ENCODE measurements around the gene CABYR. TPM values are rescaled to one million over a fixed set of nuclear protein-coding genes. Genes with fewer than 3 reads are reported as not detected.
A peak's percentile ranks its signal among the peaks of the same experiment; 100 is the strongest.

CABYR gene
- total RNA-seq, 4 donors from 2014 or later = 1.3 to 3.3 (median 2.5) TPM

DNA sequence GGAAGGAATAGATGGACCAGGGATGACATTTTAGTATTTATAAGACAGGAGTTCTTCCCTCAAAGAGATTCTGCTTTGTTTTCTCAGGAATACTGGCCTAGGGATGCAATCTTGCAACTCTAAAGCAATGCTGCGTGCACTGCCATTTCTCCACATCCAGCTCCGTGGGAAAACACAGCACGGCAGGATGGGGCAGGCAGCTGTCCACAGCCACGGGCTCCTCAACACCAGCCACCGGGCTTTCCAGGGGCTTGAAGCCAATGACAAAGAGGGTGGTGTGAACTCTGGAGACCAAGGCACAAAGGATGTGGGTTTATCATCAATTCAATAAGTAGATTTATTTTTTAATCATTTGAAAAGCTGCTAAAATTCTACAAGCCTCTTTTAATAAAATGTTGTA, 49.3 kb downstream of the CABYR start:
- 83% methylated on average over 5 of the region's 5 CpGs for WGBS
- Histone ChIP-seq H3K9me3 (no peaks in the 10 kb centered on the region), H3K27ac (replicated peaks in 1 of 4) (no peak overlapping the region), H3K4me1 (peaks cover 12 to 40% (median 20%) of the 10 kb centered on the region in 4 donors), H3K36me3 (peaks cover 0 to 11% (median 4%) of the 10 kb centered on the region in 4 donors), H3K27me3 (no peaks in the 10 kb centered on the region), H3K4me3 (no peak overlapping the region)
- no peak for DNase-seq (ENCODE audit: extremely low spot score)
- intact Hi-C loops (cut with DNase I) = no loop called here
- TF ChIP-seq POLR2AphosphoS5 (IDR thresholded peaks at IDR 0.05) = no peak
- TF ChIP-seq EP300 (IDR thresholded peaks at IDR 0.05) = no peak
- TF ChIP-seq, protein P1, sequence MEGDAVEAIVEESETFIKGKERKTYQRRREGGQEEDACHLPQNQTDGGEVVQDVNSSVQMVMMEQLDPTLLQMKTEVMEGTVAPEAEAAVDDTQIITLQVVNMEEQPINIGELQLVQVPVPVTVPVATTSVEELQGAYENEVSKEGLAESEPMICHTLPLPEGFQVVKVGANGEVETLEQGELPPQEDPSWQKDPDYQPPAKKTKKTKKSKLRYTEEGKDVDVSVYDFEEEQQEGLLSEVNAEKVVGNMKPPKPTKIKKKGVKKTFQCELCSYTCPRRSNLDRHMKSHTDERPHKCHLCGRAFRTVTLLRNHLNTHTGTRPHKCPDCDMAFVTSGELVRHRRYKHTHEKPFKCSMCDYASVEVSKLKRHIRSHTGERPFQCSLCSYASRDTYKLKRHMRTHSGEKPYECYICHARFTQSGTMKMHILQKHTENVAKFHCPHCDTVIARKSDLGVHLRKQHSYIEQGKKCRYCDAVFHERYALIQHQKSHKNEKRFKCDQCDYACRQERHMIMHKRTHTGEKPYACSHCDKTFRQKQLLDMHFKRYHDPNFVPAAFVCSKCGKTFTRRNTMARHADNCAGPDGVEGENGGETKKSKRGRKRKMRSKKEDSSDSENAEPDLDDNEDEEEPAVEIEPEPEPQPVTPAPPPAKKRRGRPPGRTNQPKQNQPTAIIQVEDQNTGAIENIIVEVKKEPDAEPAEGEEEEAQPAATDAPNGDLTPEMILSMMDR (IDR thresholded peaks at IDR 0.05) = no peak
- TF ChIP-seq POLR2A (IDR thresholded peaks at IDR 0.05; ENCODE audit: low read depth) = no peak

DNA sequence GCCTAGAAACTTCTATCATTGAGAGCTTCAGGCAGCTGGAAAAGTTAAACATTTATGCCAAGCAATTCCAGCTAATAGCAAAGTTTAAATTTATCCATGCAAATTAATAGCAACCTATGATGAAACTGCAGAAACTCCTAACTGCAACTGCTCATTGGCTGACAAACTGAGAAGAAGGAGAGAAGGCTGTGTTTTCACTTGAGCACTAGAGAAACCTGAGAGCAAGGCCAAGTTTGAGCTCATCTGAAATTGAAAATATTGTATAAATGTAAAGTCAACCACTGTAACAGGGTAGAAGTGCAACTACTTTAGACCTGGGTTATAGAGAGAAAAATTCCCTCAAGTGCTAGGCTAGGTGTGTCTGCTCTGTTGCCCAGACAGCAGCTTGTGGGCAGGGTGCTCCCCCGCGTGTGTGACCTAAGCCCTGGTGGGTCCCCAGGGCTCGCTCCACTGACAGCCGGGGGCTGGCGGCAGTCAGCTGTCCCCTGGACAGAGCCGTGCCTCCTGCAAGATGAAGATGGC, 50.2 kb downstream of the CABYR start:
- no peak for DNase-seq (ENCODE audit: extremely low spot score)
- H3K4me3 ChIP-seq = no peak overlapping the region
- peak overlapping the region in 1 of 4 donors; percentile 69 for H3K27ac ChIP-seq (replicated peaks in 1 of 4)
- peaks cover 0 to 11% (median 4%) of the 10 kb centered on the region in 4 donors for H3K36me3 ChIP-seq
- no peaks in the 10 kb centered on the region for H3K9me3 ChIP-seq
- TF ChIP-seq, protein P1 (IDR thresholded peaks at IDR 0.05) = no peak
- TF ChIP-seq POLR2AphosphoS5 (IDR thresholded peaks at IDR 0.05) = no peak
- TF ChIP-seq EP300 (IDR thresholded peaks at IDR 0.05) = no peak
- TF ChIP-seq POLR2A (IDR thresholded peaks at IDR 0.05; ENCODE audit: low read depth) = no peak
- intact Hi-C loops (cut with DNase I) = no loop called here
- peaks cover 12 to 40% (median 20%) of the 10 kb centered on the region in 4 donors for H3K4me1 ChIP-seq
- no peaks in the 10 kb centered on the region for H3K27me3 ChIP-seq
- WGBS = 79% methylated on average over 6 of the region's 6 CpGs

DNA sequence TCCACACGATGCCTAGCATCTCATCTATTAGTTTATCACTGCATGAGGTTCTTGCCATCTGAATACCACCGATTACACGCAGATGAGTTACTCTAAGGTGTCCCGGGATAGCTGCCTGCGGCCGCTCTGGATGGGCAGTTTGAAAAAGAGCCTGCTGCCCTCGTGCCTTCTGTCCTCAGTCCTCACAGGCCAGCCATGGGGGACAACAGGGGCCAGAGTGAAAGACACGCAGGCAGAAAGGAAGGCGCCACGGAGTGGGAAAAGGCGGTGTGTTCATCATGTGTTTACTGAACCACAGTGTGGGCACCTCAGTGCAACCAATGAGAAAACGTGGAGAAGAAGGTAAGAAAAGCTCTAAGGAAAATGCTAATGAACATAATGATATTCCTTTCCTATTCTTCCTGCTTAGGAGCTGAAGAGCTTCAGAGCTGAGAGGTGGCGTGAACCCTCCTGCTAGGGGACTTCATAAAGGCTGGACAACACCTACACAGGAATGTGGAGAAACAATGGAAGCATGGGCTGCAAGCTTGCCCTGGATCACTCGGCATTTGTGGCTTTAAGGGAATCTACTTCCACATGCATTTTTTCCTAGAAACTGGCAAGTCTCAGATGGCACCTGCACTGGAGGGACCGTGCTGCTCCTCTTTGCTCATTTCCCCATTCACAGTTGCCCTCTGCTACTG, 50.9 kb downstream of the CABYR start:
- Histone ChIP-seq H3K27ac (replicated peaks in 1 of 4) (peak overlapping the region in 1 of 4 donors; percentile 69), H3K4me3 (no peak overlapping the region), H3K9me3 (no peaks in the 10 kb centered on the region), H3K4me1 (peaks cover 12 to 40% (median 20%) of the 10 kb centered on the region in 4 donors), H3K27me3 (no peaks in the 10 kb centered on the region), H3K36me3 (peaks cover 0 to 11% (median 4%) of the 10 kb centered on the region in 4 donors)
- intact Hi-C loops (cut with DNase I) = no loop called here
- DNase-seq (ENCODE audit: extremely low spot score) = no peak
- 90% methylated on average over 15 of the region's 15 CpGs for WGBS
- TF ChIP-seq EP300 (IDR thresholded peaks at IDR 0.05) (no peak), POLR2AphosphoS5 (IDR thresholded peaks at IDR 0.05) (no peak), POLR2A (IDR thresholded peaks at IDR 0.05; ENCODE audit: low read depth) (no peak)

DNA sequence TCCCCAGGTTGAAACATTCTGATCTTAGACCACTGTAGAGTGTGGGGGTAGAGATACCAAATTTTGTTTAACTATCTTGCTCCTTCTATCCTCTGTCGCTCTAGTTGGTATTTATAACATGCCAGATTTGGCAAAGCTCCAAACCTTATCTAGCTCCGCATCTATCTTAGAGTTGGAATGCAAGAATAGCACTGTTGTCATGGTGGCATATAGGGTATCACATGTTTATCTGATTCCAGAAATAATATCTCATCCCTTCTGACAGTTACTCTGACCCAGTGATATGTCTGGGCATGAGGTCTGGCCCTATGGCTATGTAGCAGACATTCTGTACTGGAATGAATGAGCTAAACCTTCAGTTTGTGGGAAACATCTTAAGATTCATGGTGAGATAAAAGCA, 51.7 kb downstream of the CABYR start:
- Histone ChIP-seq H3K36me3 (peaks cover 0 to 12% (median 5%) of the 10 kb centered on the region in 4 donors), H3K27me3 (no peaks in the 10 kb centered on the region), H3K4me3 (no peak overlapping the region), H3K27ac (replicated peaks in 1 of 4) (no peak overlapping the region), H3K4me1 (peaks cover 12 to 40% (median 20%) of the 10 kb centered on the region in 4 donors), H3K9me3 (no peaks in the 10 kb centered on the region)
- intact Hi-C loops (cut with DNase I) = no loop called here
- TF ChIP-seq POLR2AphosphoS5 (IDR thresholded peaks at IDR 0.05) (no peak), POLR2A (IDR thresholded peaks at IDR 0.05; ENCODE audit: low read depth) (no peak), EP300 (IDR thresholded peaks at IDR 0.05) (no peak)
- TF ChIP-seq, protein P1 (IDR thresholded peaks at IDR 0.05) = no peak
- WGBS = 86% methylated on average over 2 of the region's 2 CpGs
- DNase-seq (ENCODE audit: extremely low spot score) = no peak

DNA sequence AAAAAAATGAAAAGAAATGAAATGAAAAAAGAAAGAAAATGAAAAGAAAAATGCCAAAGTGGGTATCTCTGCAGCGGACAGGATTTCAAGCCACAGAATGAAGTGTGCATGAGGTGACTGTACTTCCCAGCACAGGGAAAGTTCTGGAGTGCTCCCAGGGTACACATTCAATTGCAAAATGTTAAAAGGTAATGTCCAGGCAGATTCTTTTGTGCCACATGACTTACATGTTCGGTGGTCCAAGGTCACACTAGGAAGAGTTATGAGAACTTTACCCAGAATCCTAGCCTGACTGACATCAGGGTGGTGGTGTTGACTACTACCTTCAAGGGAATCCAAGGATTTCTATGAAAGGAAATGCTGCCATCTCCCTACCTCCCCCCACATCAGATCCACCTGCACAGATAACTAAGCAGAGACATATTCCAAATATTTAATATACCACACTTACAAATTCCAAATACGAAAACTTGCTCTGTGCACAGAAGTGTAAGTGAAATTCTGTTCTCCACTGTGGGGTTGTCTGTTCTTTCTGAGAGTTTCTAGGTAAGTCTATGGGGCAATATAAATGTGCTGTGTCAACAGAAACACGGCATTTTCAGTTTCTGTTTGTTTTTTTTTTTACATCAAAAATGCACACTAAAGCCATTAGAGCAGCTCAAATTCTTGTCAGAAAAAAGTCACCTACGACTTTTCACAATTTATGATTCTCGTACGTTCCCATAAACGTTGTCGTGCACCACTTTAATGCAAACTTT, 56.6 kb downstream of the CABYR start:
- H3K27ac ChIP-seq (replicated peaks in 1 of 4) = no peak overlapping the region

More for the DNA sequence above, 56.6 kb downstream of the CABYR start:
- H3K9me3 ChIP-seq = no peaks in the 10 kb centered on the region
- intact Hi-C loops (cut with DNase I) = no loop called here
- peaks cover 7 to 30% (median 21%) of the 10 kb centered on the region in 4 donors for H3K4me1 ChIP-seq
- DNase-seq (ENCODE audit: extremely low spot score) = no peak
- H3K27me3 ChIP-seq = no peaks in the 10 kb centered on the region
- 90% methylated on average over 9 of the region's 9 CpGs for WGBS
- H3K36me3 ChIP-seq = peaks cover 0 to 9% (median 3%) of the 10 kb centered on the region in 4 donors
- TF ChIP-seq, protein P1 (IDR thresholded peaks at IDR 0.05) = no peak
- TF ChIP-seq EP300 (IDR thresholded peaks at IDR 0.05) (no peak), POLR2AphosphoS5 (IDR thresholded peaks at IDR 0.05) (no peak), POLR2A (IDR thresholded peaks at IDR 0.05; ENCODE audit: low read depth) (no peak)
- H3K4me3 ChIP-seq = no peak overlapping the region
